HG03103 (cell line): ENCODE results near the gene NLRP10.

ENCODE experiments used
- ATAC-seq: cut with Tn5 transposase; IDR thresholded peaks from one replicate; pipeline ENCODE4 v1.9.1; 2021; ENCODE audit warnings: low read depth; ENCODE audit not compliant: unreplicated experiment

Gene NLRP10

GRCh38 chr11:7977232-7977917, 12.1 kb upstream of the NLRP10 start:
- ATAC-seq, result no peak

GRCh38 chr11:7974668-7975067, 9.4 kb upstream of the NLRP10 start:
- no peak for ATAC-seq

- no peak for ATAC-seq
Measured at GRCh38 chr11:7973011-7973410, 7.8 kb upstream of the NLRP10 start.

GRCh38 chr11:7971846-7972245, 6.6 kb upstream of the NLRP10 start:
- ATAC-seq, result no peak

GRCh38 chr11:7969756-7970646, 4.8 kb upstream of the NLRP10 start:
- no peak for ATAC-seq

- ATAC-seq, result no peak
Measured at GRCh38 chr11:7968686-7969085, 3.4 kb upstream of the NLRP10 start.

- ATAC-seq, result no peak
Measured at GRCh38 chr11:7967826-7968225, 2.6 kb upstream of the NLRP10 start.

GRCh38 chr11:7967097-7967496, 1.9 kb upstream of the NLRP10 start:
- no peak for ATAC-seq

- ATAC-seq, result no peak
Measured at GRCh38 chr11:7964873-7965272, 374 bp downstream of the NLRP10 start.

GRCh38 chr11:7964261-7964660, 986 bp downstream of the NLRP10 start:
- ATAC-seq, result no peak

GRCh38 chr11:7955191-7955590, 10.1 kb downstream of the NLRP10 start:
- no peak for ATAC-seq

GRCh38 chr11:7949934-7950333, 15.3 kb downstream of the NLRP10 start:
- ATAC-seq, result no peak

- ATAC-seq, result no peak
Measured at GRCh38 chr11:7944123-7944522, 21.1 kb downstream of the NLRP10 start.

- no peak for ATAC-seq
Measured at GRCh38 chr11:7941608-7942007, 23.6 kb downstream of the NLRP10 start, which contains the start of gene OR10A3. OR10A3 (minus strand) TSS chr11:7941708; CDS start chr11:7939520, 2,188 bp downstream.

- ATAC-seq, result no peak
Measured at GRCh38 chr11:7941146-7941545, 24.1 kb downstream of the NLRP10 start.

- ATAC-seq, result no peak
Measured at GRCh38 chr11:7936615-7937014, 28.6 kb downstream of the NLRP10 start.

GRCh38 chr11:7931168-7931567, 34.1 kb downstream of the NLRP10 start, which contains the start of gene OR10A6:
OR10A6 (minus strand) TSS chr11:7931268; CDS start chr11:7928662, 2,606 bp downstream.
- ATAC-seq, result no peak

- ATAC-seq, result no peak
Measured at GRCh38 chr11:7927635-7928034, 37.6 kb downstream of the NLRP10 start.

- ATAC-seq, result no peak
Measured at GRCh38 chr11:7924536-7924935, 40.7 kb downstream of the NLRP10 start.

GRCh38 chr11:7918141-7918540, 47.1 kb downstream of the NLRP10 start:
- ATAC-seq, result no peak
